Stimulated activated CD4-positive, alpha-beta T cell treated with anti-CD3 and anti-CD28 coated beads, TNF-alpha, amount 100 ng/mL, for 1 hour (primary cell): ENCODE data around the gene DVL1.

Experiments
- DNase-seq, 3 donors: peaks; one replicate each; pipeline ENCODE4 v3.0.0-alpha.2; 2020; ENCODE audit warnings: low read depth in 3 of 3, low spot score in 1 of 3

DVL1 gene

GRCh38 chr1:1356796-1357401 lies 7.7 kb upstream of the DVL1 start:
- DNase-seq = no peak

GRCh38 chr1:1356166-1356795 lies 7.1 kb upstream of the DVL1 start:
- DNase-seq = no peak

DNA sequence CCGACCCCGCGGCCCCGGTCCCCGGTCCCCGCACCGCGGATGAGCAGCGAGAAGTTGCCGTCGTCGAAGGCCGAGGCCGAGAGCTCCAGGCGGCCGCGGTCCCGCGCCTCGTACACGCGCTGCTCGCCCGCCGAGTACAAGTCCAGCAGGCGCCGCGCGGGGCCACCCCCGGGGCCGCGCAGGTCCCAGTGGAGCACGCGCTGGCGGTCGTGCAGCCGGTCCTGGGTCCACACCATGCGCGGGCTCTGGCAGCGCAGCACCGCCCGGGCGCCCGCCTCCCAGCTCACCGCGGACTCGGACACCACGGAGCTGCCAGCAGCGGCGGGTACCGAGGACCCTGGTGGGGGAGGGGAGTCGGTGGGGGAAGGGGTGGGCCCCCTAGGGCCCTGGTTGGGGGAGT lies 6.2 kb upstream of the DVL1 start:
- no peak for DNase-seq

DNA sequence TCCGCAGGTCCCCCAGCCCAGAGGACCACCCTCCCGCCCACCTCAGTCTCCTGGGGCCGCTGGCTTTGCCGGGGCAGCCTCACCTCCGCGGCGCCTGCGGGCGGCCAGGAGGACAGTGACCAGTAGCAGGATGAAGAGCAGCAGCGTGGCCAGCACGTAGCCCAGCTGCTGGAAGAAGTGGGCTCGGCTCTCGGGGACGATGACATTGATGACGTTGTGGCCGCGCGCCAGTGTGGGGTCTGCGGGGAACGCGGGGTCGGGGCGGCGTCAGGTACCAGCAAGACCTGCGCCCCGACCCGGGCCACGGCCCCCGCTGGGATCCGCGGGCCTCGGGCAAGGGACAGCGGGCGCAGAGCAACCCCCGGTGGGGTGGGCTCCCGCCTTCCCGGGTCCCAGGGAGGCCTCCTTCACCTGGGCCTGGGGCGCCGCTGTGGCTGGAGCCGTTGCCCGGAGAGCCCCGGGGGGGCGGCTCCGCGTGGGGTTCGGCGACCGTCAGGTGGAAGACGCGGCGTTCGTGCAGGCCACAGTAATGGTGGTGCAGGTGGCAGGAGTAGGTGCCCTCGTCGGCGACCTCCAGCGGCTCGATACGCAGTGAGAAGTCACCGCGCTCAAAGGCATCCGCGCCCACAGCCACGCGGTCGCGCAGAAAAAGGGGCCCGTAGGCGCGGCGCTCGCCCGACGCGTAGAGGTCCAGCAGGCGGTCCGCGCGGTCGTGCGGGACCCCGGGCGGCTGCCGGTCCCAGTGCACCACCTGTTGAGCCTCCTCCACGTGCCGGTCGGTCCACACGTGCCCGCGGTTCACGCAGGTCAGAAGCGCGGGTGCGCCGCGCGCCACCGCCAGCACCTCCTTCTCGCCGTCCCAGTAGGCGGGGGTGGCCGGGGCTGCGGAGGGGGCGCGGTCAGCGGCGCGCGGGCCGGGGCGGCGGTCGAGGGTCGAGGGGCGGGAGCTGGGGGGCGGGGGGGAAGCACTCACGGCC lies 5.3 kb upstream of the DVL1 start:
- no peak for DNase-seq

DNA sequence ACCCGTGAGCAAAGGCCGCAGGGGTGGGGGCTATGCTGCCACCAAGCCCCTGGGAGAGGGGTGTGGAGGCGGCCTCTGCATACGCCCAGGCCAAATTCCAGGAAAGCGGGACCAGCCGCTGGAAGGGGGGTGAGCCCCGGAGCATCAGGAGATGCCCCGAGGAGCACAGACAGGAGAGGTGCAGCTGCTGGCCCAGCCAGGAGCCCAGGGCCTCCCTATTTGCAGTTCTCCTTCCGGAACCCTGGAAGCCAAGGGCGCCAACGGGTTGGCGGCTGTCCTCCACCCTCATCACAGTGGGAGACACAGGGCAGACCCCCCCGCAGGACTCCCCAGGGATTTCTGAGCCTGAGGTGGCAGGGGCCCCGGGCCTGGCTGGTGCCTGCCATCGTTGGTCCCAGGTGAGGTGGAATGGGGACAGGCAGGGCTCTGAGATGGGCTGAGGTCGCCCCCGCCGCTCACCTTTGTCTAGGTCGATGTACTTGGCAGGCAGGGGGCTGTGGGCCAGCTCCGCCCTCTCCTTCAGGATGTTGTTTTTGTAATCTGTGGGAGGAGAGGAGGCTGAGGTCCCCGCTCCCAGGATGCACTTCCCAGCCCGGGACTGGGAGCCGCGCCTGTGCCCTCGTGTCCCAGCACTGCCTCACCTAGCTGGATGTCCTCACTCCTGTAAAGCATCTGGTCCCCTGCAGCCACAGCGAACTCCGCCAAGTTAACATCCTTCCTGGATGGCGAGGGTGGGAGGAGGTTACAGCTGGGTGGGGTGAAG lies 4.4 kb upstream of the DVL1 start:
- DNase-seq = no peak

DNA sequence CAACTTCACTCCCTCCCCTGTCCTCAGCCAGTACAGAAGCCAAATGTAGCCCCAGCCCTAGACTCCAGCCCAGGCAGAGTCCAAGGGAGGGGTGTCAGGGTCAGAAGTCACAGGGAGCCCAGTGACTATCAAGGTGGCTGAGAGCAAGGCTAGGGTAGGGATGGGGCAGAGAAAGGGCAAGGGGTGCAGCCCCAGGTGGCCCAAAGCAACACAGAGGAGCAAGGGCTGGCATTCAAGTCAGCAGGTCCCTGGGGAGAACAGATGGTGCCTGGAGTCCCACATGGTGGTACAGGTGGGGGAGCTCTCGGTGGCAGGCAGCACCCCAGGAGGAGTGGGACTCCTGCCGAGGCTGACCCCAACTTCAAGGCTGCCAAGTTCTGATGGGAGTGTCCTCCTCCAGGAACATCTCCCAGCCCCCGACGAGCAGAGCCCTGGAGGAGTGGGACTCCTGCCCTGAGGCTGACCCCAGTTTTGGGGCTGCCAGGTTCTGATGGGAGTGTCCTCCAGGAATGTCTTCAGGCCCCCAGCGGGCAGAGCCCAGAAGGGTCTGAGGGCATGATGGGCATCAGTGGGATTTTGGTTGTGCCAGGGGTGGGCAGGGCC lies 3.7 kb upstream of the DVL1 start:
- DNase-seq = no peak

- no peak for DNase-seq
These were observed 2.6 kb upstream of the DVL1 start for GRCh38 chr1:1351511-1352427.

- no peak for DNase-seq
These were observed 580 bp downstream of the DVL1 start for GRCh38 chr1:1348420-1349255.

DNA sequence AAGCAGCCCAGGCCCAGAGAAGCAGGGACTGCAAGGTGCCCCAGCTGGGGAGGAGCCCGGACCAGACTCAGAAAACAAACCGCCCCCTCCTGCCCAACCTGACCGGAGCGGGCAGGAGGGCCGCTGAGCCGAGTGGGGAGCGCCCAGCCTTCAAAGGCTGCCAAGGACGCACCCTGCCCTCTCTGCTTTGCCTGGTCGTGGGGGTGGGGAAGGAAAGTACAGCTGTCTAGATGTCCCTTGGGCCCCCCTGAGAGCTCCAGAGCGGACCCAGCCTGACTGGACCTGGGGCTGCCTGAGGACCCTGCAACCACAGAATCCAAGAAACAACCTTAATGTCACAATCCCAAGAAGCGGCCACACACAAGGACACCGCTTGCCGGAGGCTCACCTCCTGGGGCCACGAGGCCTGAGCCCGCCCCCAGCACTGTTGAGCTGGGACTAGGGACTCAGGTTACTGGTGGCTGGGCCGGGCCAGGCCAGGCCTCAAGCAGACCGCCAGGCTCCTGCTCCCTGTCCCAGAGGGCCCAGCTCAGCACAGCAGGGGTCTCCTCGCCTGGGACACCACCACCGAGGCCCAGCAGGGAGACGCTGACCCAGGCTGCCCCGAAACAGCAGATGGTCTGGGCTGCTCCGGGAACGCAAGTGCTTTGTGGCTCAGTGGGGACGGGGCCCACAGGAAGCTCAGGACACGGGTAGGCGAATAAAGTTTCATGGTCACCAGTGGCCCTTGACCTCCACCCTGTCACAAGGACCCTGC lies 1.4 kb downstream of the DVL1 start:
- DNase-seq = no peak

DNA sequence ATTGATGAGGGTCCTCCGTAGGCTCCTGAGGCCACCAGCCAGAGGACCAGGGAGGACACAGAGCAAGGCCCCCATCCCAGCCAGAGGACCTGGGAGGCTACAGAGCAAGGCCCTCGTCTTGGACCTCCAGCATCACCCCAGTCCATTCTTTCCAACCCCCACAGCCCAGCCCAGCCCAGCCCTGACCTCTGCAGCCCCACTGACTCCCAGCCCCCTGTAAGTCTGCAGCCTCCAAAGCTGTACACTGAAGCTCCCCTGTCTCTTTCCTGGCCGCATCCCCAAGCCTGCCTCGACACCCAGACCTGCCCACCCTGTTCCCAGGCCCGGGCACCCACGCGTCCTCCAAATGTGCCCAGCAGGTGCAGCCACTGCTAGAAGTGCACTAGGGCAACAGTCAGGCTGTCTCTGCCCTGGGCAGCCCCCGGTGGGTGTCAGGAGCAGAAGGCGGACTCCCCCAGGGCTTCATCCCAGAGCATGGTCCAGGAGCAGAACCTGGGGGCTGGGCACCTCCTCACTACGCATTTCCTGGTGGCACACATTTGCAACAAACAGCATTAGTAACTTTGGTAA lies 2.1 kb downstream of the DVL1 start:
- DNase-seq = no peak

DNA sequence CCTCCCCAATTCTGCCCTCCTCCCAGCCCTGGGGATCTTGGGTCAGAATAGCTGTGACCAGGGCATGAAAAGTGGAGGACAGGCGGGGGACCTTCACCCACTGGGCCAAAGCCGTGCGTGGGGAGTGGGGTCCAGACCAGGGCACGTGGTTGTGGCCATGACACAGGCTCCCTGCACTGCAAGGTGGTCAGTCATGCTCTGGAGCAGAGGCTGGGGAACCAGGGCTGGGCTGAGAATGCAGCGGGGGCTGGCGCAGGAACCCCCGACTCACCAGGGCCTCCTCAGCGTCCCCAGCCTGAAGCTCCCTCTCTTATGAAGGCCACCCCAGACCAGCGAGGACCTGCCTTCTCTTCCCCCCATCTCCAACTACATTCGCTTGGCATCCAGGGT lies 2.7 kb downstream of the DVL1 start:
- no peak for DNase-seq

GRCh38 chr1:1345860-1346500 lies 3.2 kb downstream of the DVL1 start:
- no peak for DNase-seq

DNA sequence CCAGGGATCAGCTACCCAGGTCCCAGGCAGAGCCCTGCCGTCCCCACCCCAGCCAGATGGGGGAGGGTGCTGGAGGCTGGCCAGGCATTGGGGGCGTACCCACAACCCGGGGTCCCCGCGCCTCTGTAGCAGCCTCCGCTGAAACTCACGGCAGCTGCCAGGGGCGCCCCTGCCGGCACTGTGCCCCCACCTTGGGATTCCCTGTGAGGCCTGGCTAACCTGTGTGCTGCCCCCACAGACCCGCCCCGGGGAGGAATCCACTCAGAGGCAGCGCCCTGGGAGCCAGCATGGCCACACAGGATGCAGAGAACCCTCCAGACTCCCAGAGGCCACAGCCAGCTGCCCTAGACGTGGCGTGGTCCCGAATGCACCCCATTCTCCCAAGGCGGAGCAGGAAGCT lies 3.8 kb downstream of the DVL1 start:
- DNase-seq = no peak

- DNase-seq = no peak
These were observed 4.4 kb downstream of the DVL1 start for GRCh38 chr1:1344655-1345361.

GRCh38 chr1:1343811-1344421 lies 5.3 kb downstream of the DVL1 start:
- DNase-seq = no peak

DNA sequence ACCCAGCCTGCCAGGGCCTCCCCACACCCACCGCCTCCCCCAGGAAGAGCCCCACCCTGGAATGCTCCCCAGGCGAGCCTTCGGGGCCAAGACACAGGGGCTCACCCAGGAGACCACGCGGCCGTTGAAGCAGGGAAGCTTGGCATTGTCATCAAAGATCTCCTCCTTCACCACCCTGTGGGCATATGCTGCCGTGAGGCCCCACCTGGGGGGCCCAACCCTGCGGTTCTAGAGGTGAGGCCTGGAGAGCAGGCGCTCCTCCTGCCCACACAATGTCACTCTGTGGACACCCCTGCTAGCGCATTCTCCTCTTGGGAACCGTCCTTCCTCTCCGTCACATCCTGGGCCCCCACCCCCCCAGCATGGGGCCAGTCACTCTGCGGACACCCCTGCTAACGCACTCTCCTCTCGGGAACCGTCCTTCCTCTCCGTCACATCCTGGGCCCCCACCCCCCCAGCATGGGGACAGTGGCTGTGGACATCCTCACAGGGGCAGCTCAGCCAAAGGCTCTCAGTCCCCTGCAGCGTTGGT lies 6.6 kb downstream of the DVL1 start:
- no peak for DNase-seq
